ENCODE measurements around the gene URAD.

Gene URAD

DNA sequence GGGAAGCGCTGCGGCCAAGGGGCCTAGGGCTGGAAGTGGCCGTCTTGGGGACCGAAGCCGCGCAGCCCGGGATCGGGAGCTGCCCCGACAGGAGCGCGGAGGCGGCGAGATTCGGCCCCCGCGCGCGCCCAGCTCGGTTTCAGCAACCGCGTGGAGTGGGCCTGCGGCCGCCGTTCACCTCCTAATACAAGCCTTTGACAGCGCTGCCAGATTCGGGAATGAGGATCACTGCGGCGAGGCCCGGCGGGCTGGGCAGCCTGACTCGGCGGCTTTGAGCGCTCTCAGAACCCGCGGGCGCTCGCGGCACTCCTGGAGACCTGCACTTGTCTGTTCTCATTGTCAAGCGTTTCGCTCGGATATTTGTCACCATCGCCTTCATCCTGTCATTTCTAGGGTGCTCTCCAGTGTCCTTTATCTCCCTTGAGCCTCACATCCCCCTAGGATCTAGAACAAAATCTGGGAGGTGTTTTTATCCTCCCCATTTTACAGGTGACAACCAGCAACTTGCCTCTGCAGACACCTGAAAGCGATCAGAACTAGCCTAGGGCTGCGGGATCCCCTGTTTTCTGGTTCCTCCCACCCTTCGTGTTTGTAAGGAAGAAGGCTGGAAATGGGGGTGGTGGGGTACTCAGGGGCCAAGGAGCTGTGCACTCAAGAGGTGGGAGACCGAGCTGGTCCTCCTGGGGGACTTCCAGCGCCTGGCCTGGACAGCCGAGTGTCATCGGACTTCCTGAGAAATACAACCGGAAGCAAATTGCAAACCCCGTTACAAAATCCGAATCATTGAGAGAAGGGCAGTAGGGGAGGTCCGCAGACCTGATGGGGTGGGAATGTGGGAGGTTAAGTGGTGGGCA, 17.9 kb downstream of the URAD start:
- no peak overlapping the region for H3K4me3 ChIP-seq (ENCODE audit: low read depth, low read length)
- TF ChIP-seq, protein P1, sequence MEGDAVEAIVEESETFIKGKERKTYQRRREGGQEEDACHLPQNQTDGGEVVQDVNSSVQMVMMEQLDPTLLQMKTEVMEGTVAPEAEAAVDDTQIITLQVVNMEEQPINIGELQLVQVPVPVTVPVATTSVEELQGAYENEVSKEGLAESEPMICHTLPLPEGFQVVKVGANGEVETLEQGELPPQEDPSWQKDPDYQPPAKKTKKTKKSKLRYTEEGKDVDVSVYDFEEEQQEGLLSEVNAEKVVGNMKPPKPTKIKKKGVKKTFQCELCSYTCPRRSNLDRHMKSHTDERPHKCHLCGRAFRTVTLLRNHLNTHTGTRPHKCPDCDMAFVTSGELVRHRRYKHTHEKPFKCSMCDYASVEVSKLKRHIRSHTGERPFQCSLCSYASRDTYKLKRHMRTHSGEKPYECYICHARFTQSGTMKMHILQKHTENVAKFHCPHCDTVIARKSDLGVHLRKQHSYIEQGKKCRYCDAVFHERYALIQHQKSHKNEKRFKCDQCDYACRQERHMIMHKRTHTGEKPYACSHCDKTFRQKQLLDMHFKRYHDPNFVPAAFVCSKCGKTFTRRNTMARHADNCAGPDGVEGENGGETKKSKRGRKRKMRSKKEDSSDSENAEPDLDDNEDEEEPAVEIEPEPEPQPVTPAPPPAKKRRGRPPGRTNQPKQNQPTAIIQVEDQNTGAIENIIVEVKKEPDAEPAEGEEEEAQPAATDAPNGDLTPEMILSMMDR (IDR thresholded peaks at IDR 0.05; ENCODE audit: low read depth, low read length, missing control alignments), result no peak
- DNase-seq (ENCODE audit: low read depth), result no peak

DNA sequence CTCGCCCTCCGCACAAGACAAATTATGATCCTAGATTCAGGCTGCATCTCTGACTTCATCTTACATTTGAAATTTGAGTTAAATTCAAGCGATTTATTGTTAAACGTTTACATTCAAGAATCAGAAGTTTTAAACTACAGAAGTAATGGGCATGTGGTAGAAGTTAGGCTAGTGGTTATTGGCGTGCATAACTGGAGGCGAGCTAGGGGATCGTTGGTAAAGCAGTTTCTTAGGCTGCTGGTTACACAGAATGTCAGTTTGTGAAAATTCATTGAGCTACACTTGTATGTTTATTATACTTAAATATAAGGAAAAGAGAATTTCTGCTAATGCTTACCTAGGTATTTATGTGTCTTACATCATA, 18.6 kb downstream of the URAD start:
- DNase-seq (ENCODE audit: low read depth), result no peak

DNA sequence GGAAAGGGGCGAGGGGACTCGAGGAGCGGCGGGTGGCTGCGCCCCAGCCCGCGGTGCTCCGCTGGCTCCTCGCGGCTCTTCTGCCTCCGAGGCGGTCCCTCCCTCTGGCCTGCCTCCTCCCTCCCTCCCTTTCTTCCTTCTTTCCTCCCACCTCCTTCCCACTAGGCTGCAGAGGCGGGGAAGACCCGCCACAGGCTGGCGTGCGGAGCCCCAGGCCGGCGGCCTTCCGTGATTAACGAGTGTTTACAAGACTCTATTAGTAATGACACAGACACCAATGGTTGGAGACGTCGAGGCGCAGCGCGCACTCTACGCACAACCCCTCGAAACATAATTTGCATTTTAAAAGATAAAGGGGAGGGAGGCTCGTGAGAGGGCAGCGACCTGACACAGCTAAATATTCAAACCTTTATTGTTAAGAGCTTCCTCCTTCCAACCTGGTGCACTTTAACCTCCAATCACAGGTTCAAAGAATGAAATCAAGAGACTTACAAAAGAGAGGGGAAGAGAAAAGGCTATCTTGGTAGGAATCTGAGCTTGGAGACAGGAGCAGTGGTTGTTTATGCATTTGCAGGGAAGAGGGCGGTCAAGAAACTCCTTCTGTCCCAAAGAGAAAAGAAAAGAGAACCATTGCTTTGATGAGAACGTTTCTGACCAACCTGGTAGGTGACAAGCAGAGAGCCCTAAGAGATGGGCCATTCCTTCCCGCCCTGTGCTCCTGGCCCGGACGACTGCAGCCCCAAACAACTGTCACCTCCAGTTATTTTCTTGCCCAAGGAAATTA, 19.2 kb downstream of the URAD start, which contains the start of gene CDX2:
CDX2 (minus strand) TSS at position 234 of the 784 bp plus-strand sequence. CDS start 309 bp downstream, outside the sequence.
- no peak within 1 kb of the TSS for H3K4me3 ChIP-seq (ENCODE audit: low read depth, low read length)
- TF ChIP-seq, protein P1 (IDR thresholded peaks at IDR 0.05; ENCODE audit: low read depth, low read length, missing control alignments), result no peak
- DNase-seq (ENCODE audit: low read depth), result no peak

More for the DNA sequence above, 18.6 kb downstream of the URAD start:
- no peak overlapping the region for H3K4me3 ChIP-seq (ENCODE audit: low read depth, low read length)
- TF ChIP-seq, protein P1 (IDR thresholded peaks at IDR 0.05; ENCODE audit: low read depth, low read length, missing control alignments), result no peak

DNA sequence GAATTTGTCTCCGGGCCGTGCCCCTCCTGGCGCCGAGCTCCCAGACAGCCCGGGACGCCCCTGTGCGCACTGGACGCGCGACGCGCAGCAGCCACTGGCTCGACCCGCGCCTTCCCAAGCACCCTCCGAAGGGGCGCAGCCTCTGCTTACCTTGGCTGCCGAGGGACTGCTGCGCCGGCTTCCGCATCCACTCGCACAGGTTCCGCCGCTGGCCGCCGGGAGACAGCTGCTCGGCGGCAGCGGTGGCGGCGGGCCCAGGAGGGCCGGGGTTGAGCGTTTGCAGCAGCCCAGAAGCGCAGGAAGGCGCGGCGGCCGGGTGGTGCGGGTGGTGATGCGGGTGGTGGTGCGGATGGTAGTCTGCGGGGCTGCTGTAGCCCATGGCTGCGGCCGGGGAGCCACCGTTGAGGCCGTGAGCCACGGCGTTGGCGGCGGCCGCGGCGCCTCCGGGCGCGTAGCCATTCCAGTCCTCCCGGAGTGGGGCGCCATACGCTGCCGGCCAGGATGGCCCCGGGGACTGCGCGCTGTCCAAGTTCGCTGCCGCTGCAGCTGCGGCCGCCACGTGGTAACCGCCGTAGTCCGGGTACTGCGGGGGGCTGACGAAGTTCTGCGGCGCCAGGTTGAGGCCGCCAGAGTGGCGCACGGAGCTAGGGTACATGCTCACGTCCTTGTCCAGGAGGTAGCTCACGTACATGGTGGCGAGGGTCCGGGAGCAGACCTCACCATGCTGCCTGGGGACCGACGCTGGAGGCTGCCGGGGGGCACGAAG, 20.0 kb downstream of the URAD start:
- H3K4me3 ChIP-seq (ENCODE audit: low read depth, low read length), result no peak overlapping the region
- DNase-seq (ENCODE audit: low read depth), result no peak

DNA sequence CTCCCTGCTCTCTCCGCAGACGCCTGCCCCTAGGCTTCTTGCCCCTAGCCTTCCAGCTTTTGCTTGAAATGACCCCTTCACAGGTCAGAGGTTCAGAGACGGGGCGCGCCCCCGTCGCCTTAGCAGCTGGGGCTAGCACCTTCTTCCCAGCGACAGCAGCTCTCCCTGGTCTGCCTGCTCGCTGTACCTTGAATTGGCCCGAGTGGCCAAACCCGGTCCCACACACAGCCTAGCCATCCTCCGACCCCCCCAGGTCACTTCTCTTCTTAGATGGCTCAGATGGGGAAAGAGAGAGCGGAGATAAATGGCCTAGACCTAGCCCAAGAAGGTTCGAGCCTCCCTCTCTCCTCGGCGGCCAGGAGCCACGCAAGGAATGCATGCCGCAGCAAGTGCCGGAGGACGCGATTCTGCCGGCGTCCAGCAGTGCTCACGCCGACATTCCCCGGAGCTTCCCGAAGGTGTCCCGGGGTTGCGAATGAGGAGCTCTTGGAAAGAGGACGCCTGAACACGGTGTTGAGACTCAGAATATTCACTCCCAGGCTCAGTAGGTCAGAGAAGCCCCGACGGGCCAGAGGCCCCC, 20.7 kb downstream of the URAD start:
- TF ChIP-seq, protein P1 (IDR thresholded peaks at IDR 0.05; ENCODE audit: low read depth, low read length, missing control alignments), result no peak
- DNase-seq (ENCODE audit: low read depth), result no peak
- H3K4me3 ChIP-seq (ENCODE audit: low read depth, low read length), result no peak overlapping the region

More for the DNA sequence above, 20.0 kb downstream of the URAD start:
- TF ChIP-seq, protein P1 (IDR thresholded peaks at IDR 0.05; ENCODE audit: low read depth, low read length, missing control alignments), result no peak

DNA sequence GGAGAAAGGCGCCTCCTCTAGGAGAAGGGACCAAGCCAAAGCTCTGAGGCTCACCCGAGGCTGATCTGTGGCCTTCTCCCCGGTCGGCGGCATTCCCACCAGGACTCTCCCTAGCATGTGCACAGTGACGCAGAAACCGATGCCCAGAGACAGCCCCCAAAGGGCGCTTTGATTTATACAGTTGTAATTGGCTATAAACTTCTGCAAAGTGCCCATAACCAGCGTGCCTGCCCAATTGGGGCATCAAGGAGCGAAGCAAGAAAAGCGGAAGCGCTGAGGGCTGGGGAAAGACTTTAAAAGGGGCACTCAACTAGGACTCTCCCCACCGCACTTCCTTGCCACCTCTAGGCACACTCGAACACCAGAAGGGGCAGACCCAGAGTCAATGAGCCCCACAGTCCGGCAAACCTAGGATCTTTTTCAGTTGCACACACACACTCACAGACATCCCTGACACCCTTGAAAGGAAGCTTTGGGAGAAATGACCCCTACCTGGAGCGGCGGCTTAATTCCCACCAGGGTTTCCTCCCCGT, 21.2 kb downstream of the URAD start:
- DNase-seq (ENCODE audit: low read depth), result no peak
- no peak overlapping the region for H3K4me3 ChIP-seq (ENCODE audit: low read depth, low read length)

More for the DNA sequence above, 21.2 kb downstream of the URAD start:
- TF ChIP-seq, protein P1 (IDR thresholded peaks at IDR 0.05; ENCODE audit: low read depth, low read length, missing control alignments), result no peak
